Measurements from ENCODE around the gene BAX. TPM values are rescaled to one million over a fixed set of nuclear protein-coding genes. Genes with fewer than 3 reads are reported as not detected.

The BAX gene
- total and polyA plus RNA-seq, 12 donors, result 18.1 to 79.0 (median 48.8) TPM

- Histone ChIP-seq H3K27me3 (no peaks in the 10 kb centered on the region), H3K36me3 (replicated peaks in 1 of 2) (peaks cover 0 to 83% of the 10 kb centered on the region in 2 donors), H3K4me3 (no peak overlapping the region), H3K4me1 (replicated peaks in 1 of 2) (peaks cover 3 to 6% of the 10 kb centered on the region in 2 donors), H3K27ac (no peak overlapping the region), H3K9me3 (replicated peaks in 1 of 3) (no peaks in the 10 kb centered on the region)
- no peak for DNase-seq
- 89 to 98% (median 96%) methylated on average over 3 of the region's 3 CpGs for WGBS, 4 donors
- TF ChIP-seq POLR2A (IDR thresholded peaks at IDR 0.05) (no peak), CTCF (IDR thresholded peaks at IDR 0.05) (no peak)
- intact Hi-C loops (cut with DNase I), result no loop called here
These were observed 31.5 kb downstream of the BAX start for GRCh38 chr19:48986211-48986610.

- no peak overlapping the region for H3K27ac ChIP-seq
- no peak overlapping the region for H3K4me3 ChIP-seq
- peaks cover 0 to 72% of the 10 kb centered on the region in 2 donors for H3K36me3 ChIP-seq (replicated peaks in 1 of 2)
- intact Hi-C loops (cut with DNase I), result no loop called here
- H3K4me1 ChIP-seq (replicated peaks in 1 of 2), result peaks cover 14 to 15% of the 10 kb centered on the region in 2 donors
- WGBS, 4 donors, result 85 to 94% (median 86%) methylated on average over 7 of the region's 7 CpGs
- TF ChIP-seq POLR2A (IDR thresholded peaks at IDR 0.05) (no peak), CTCF (IDR thresholded peaks at IDR 0.05) (no peak)
- no peaks in the 10 kb centered on the region for H3K27me3 ChIP-seq
- DNase-seq, result no peak
- H3K9me3 ChIP-seq (replicated peaks in 1 of 3), result no peaks in the 10 kb centered on the region
These were observed 32.6 kb downstream of the BAX start for GRCh38 chr19:48987323-48987722.

GRCh38 chr19:48988286-48988685 lies 33.6 kb downstream of the BAX start:
- Histone ChIP-seq H3K9me3 (replicated peaks in 1 of 3) (no peaks in the 10 kb centered on the region), H3K4me1 (replicated peaks in 1 of 2) (peaks cover 15 to 18% of the 10 kb centered on the region in 2 donors), H3K4me3 (no peak overlapping the region), H3K27me3 (no peaks in the 10 kb centered on the region), H3K36me3 (replicated peaks in 1 of 2) (peaks cover 0 to 62% of the 10 kb centered on the region in 2 donors), H3K27ac (no peak overlapping the region)
- no peak for DNase-seq
- no peak for TF ChIP-seq POLR2A (IDR thresholded peaks at IDR 0.05)
- no peak for TF ChIP-seq CTCF (IDR thresholded peaks at IDR 0.05)
- 92 to 100% (median 95%) methylated on average over 7 of the region's 7 CpGs for WGBS, 4 donors
- intact Hi-C loops (cut with DNase I), result no loop called here

- H3K9me3 ChIP-seq (replicated peaks in 1 of 3), result no peaks in the 10 kb centered on the region
- intact Hi-C loops (cut with DNase I), result no loop called here
- peaks cover 15 to 18% of the 10 kb centered on the region in 2 donors for H3K4me1 ChIP-seq (replicated peaks in 1 of 2)
- DNase-seq, result no peak
- no peak overlapping the region for H3K4me3 ChIP-seq
- H3K27ac ChIP-seq, result no peak overlapping the region
- peaks cover 0 to 57% of the 10 kb centered on the region in 2 donors for H3K36me3 ChIP-seq (replicated peaks in 1 of 2)
- no peak for TF ChIP-seq CTCF (IDR thresholded peaks at IDR 0.05)
- TF ChIP-seq POLR2A (IDR thresholded peaks at IDR 0.05), result no peak
- 93 to 96% (median 94%) methylated on average over 9 of the region's 9 CpGs for WGBS, 4 donors
- H3K27me3 ChIP-seq, result no peaks in the 10 kb centered on the region
These were observed 34.2 kb downstream of the BAX start for GRCh38 chr19:48988860-48989259.

Data from adrenal gland (tissue), 12 donors.